GDM1 (cell line): ENCODE results near the gene ZC3H12A.
A peak's percentile ranks its signal among the peaks of the same experiment; 100 is the strongest.
"Not testable (repeated sequence)": the region's sequence is repeated elsewhere in the genome, so short reads cannot be mapped to it uniquely, and the experiment has no call there.

Experiments
- DNase-seq: peaks from one replicate; lab custom pipeline; 2025; lab: John Stamatoyannopoulos, UW

ZC3H12A gene

GRCh38 chr1:37502104-37502503 is 27.7 kb downstream of the ZC3H12A start:
- DNase-seq, result no peak

GRCh38 chr1:37502791-37503190 is 28.4 kb downstream of the ZC3H12A start:
- DNase-seq, result not testable (repeated sequence)

GRCh38 chr1:37506740-37507139 is 32.4 kb downstream of the ZC3H12A start:
- no peak for DNase-seq

- no peak for DNase-seq
These were observed 34.8 kb downstream of the ZC3H12A start for GRCh38 chr1:37509181-37509580.

- no peak for DNase-seq
These were observed 39.5 kb downstream of the ZC3H12A start for GRCh38 chr1:37513795-37514349.

GRCh38 chr1:37514350-37515184 is 40.2 kb downstream of the ZC3H12A start, which contains the start of gene MEAF6:
Gene MEAF6 (minus strand): TSS chr1:37514766. CDS start chr1:37514746, 20 bp downstream.
- DNase-seq, result peak; percentile 86

GRCh38 chr1:37515185-37516034 is 41.0 kb downstream of the ZC3H12A start:
- no peak for DNase-seq

- no peak for DNase-seq
These were observed 43.2 kb downstream of the ZC3H12A start for GRCh38 chr1:37517569-37517968.

- DNase-seq, result not testable (repeated sequence)
These were observed 43.9 kb downstream of the ZC3H12A start for GRCh38 chr1:37518241-37518640.

- DNase-seq, result not testable (repeated sequence)
These were observed 44.5 kb downstream of the ZC3H12A start for GRCh38 chr1:37518929-37519328.

GRCh38 chr1:37519613-37520012 is 45.2 kb downstream of the ZC3H12A start:
- DNase-seq, result no peak

- not testable (repeated sequence) for DNase-seq
These were observed 55.5 kb downstream of the ZC3H12A start for GRCh38 chr1:37529888-37530287.

GRCh38 chr1:37532418-37533156 is 58.2 kb downstream of the ZC3H12A start:
- DNase-seq, result not testable (repeated sequence)

- no peak for DNase-seq
These were observed 59.1 kb downstream of the ZC3H12A start for GRCh38 chr1:37533317-37534093.
